GM18505 (cell line): ENCODE results near the gene PDCD1LG2.

ENCODE experiments used
- ATAC-seq: cut with Tn5 transposase; IDR thresholded peaks from one replicate; pipeline ENCODE4 v1.9.1; 2021; ENCODE audit not compliant: unreplicated experiment
- POLR2A ChIP-seq: IDR thresholded peaks from 4 replicates; pipeline ENCODE4 v1.6.1; 2011; ENCODE audit warnings: borderline replicate concordance; ENCODE audit not compliant: insufficient read depth, insufficient read length; ENCODE audit errors: extremely low read depth

The PDCD1LG2 gene

GRCh38 chr9:5609226-5609596 lies 98.9 kb downstream of the PDCD1LG2 start:
- TF ChIP-seq POLR2A, result no peak
- no peak for ATAC-seq

- no peak for TF ChIP-seq POLR2A
- ATAC-seq, result no peak
Measured at GRCh38 chr9:5610491-5610890, 100.2 kb downstream of the PDCD1LG2 start.

- ATAC-seq, result no peak
- TF ChIP-seq POLR2A, result no peak
Measured at GRCh38 chr9:5611321-5612184, 101.2 kb downstream of the PDCD1LG2 start.

GRCh38 chr9:5612185-5612530 lies 101.8 kb downstream of the PDCD1LG2 start:
- no peak for TF ChIP-seq POLR2A
- ATAC-seq, result no peak

GRCh38 chr9:5614192-5614591 lies 103.9 kb downstream of the PDCD1LG2 start:
- TF ChIP-seq POLR2A, result no peak

GRCh38 chr9:5614985-5615384 lies 104.7 kb downstream of the PDCD1LG2 start:
- no peak for ATAC-seq
- no peak for TF ChIP-seq POLR2A

More at GRCh38 chr9:5614192-5614591, 103.9 kb downstream of the PDCD1LG2 start:
- no peak for ATAC-seq

GRCh38 chr9:5617749-5618148 lies 107.4 kb downstream of the PDCD1LG2 start:
- peak; percentile 90 for ATAC-seq
- TF ChIP-seq POLR2A, result no peak

- ATAC-seq, result no peak
- no peak for TF ChIP-seq POLR2A
Measured at GRCh38 chr9:5620494-5620893, 110.2 kb downstream of the PDCD1LG2 start.
